ENCODE measurements around the gene FGF6.

Gene FGF6

GRCh38 chr12:4434706-4435425 is 10.7 kb downstream of the FGF6 start:
- no peak for DNase-seq (ENCODE audit: extremely low spot score)
- POLR2A ChIA-PET: no interaction called here
- CTCF ChIA-PET: interaction anchor here (5.1 kb wide), 1 partner anchor 13 kb away, joined by 37 read pairs; no protein-coding TSS in a partner anchor
- no peak for TF ChIP-seq CTCF (IDR thresholded peaks at IDR 0.05; ENCODE audit: control extremely low read depth, extremely low read depth, low read depth, missing control alignments)

- POLR2A ChIA-PET: no interaction called here
- CTCF ChIA-PET: interaction anchor here (5.1 kb wide), 1 partner anchor 13 kb away, joined by 37 read pairs; no protein-coding TSS in a partner anchor
- TF ChIP-seq CTCF (IDR thresholded peaks at IDR 0.05; ENCODE audit: control extremely low read depth, extremely low read depth, low read depth, missing control alignments): no peak
- no peak for DNase-seq (ENCODE audit: extremely low spot score)
Observed at GRCh38 chr12:4434301-4434700, 11.3 kb downstream of the FGF6 start.

- no peak for TF ChIP-seq CTCF (IDR thresholded peaks at IDR 0.05; ENCODE audit: control extremely low read depth, extremely low read depth, low read depth, missing control alignments)
- DNase-seq (ENCODE audit: extremely low spot score): no peak
- CTCF ChIA-PET: interaction anchor here (5.1 kb wide), 1 partner anchor 12 kb away, joined by 37 read pairs; no protein-coding TSS in a partner anchor
- POLR2A ChIA-PET: no interaction called here
Observed at GRCh38 chr12:4433745-4434058, 11.9 kb downstream of the FGF6 start.

- TF ChIP-seq CTCF (IDR thresholded peaks at IDR 0.05; ENCODE audit: control extremely low read depth, extremely low read depth, low read depth, missing control alignments): no peak
- no peak for DNase-seq (ENCODE audit: extremely low spot score)
- POLR2A ChIA-PET: no interaction called here
- CTCF ChIA-PET: interaction anchor here (1.6 to 5.1 kb wide), 2 partner anchors 12 to 27 kb away, joined by 4 to 37 read pairs; no protein-coding TSS in a partner anchor
Observed at GRCh38 chr12:4432878-4433744, 12.5 kb downstream of the FGF6 start.

- DNase-seq (ENCODE audit: extremely low spot score): no peak
- no peak for TF ChIP-seq CTCF (IDR thresholded peaks at IDR 0.05; ENCODE audit: control extremely low read depth, extremely low read depth, low read depth, missing control alignments)
- ChIA-PET POLR2A (no interaction called here), CTCF (interaction anchor here (0.7 to 5.1 kb wide), 5 partner anchors 8 to 55 kb away, joined by 3 to 37 read pairs (median 4); partner anchors contain the start of gene FGF6)
Observed at GRCh38 chr12:4431866-4432265, 13.7 kb downstream of the FGF6 start.

GRCh38 chr12:4431436-4431835 is 14.2 kb downstream of the FGF6 start:
- no peak for DNase-seq (ENCODE audit: extremely low spot score)
- POLR2A ChIA-PET: no interaction called here
- CTCF ChIA-PET: interaction anchor here (0.7 to 5.1 kb wide), 5 partner anchors 9 to 56 kb away, joined by 3 to 37 read pairs (median 4); partner anchors contain the start of gene FGF6
- TF ChIP-seq CTCF (IDR thresholded peaks at IDR 0.05; ENCODE audit: control extremely low read depth, extremely low read depth, low read depth, missing control alignments): no peak
